ENCODE data around the gene TIPIN. TPM values are rescaled to one million over a fixed set of nuclear protein-coding genes. Genes with fewer than 3 reads are reported as not detected.
"Not testable (repeated sequence)": the region's sequence is repeated elsewhere in the genome, so short reads cannot be mapped to it uniquely, and the experiment has no call there.

TIPIN gene
- total and polyA plus RNA-seq, 2 of the 8 experiments (the other 6 are each of a cell fraction or from before 2014, with no cell fraction given), result 8.5 to 24.7 TPM

DNA sequence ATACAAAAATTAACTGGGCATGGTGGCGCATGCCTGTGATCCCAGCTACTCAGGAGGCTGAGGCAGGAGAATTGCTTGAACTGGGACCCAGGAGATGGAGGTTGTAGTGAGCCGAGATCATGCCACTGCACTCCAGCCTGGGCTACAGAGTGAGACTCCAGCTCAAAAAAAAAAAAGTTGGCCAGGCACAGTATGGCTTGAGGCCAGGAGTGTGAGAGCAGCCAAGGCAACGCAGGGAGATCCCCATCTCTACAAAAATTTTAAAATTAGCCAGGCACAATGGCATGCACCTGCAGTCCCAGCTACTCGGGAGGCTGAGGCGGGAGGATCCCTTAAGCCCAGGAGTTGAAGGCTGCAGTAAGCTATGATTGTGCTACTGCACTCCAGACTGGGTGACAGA is 8.0 kb downstream of the TIPIN start:
- H2BK120ac ChIP-seq (replicated peaks; ENCODE audit: low read depth, low read length); H2BK5ac ChIP-seq (ENCODE audit: low read depth, low read length); H3K56ac ChIP-seq (replicated peaks; ENCODE audit: insufficient read length, low read depth, low read length); H3K79me1 ChIP-seq (ENCODE audit: low read depth, low read length); H4K91ac ChIP-seq (replicated peaks; ENCODE audit: insufficient read length, low read length); H3K9me3 ChIP-seq (ENCODE audit: insufficient read depth in 2 of 2, low read depth in 1 of 2, low read length in 1 of 2); H3K23me2 ChIP-seq (ENCODE audit: low read depth, low read length); H3K4me3 ChIP-seq (ENCODE audit: extremely low read depth in 1 of 4, insufficient read depth in 2 of 4, low read depth in 3 of 4, low read length in 4 of 4); H3K4me2 ChIP-seq (ENCODE audit: insufficient read depth in 1 of 2, low read depth in 2 of 2, low read length in 2 of 2); H4K8ac ChIP-seq (ENCODE audit: extremely low read depth, insufficient read depth, low read length); CTCF ChIA-PET (ENCODE audit: partially characterized antibody); H3K4ac ChIP-seq (replicated peaks; ENCODE audit: insufficient read length, low read depth, low read length); H2AK5ac ChIP-seq (ENCODE audit: low read depth, low read length); H3K27me3 ChIP-seq (replicated peaks in 1 of 4; ENCODE audit: control insufficient read depth in 3 of 4, extremely low read depth in 1 of 4, insufficient read depth in 3 of 4, low read length in 3 of 4); H3K23ac ChIP-seq (ENCODE audit: insufficient read length); H4K20me1 ChIP-seq (replicated peaks in 1 of 2; ENCODE audit: control insufficient read depth in 1 of 2, insufficient read depth in 2 of 2, low read length in 2 of 2); H3K27ac ChIP-seq (ENCODE audit: low read depth, low read length); H3K4me1 ChIP-seq (replicated peaks in 1 of 4; ENCODE audit: control insufficient read depth in 3 of 4, insufficient read depth in 4 of 4, low read length in 3 of 4); H3K18ac ChIP-seq (ENCODE audit: extremely low read depth, low read length); H2BK15ac ChIP-seq (ENCODE audit: low read length); H3K79me2 ChIP-seq (ENCODE audit: control insufficient read depth in 1 of 2, insufficient read depth in 2 of 2, low read length in 2 of 2); DNase-seq (ENCODE audit: low read depth in 1 of 2, low spot score in 2 of 2); H2BK20ac ChIP-seq (ENCODE audit: low read length); H4K5ac ChIP-seq (ENCODE audit: insufficient read length, low read depth, low read length); H2BK12ac ChIP-seq (ENCODE audit: low read depth, low read length); H3K9ac ChIP-seq (replicated peaks in 1 of 4; ENCODE audit: extremely low read depth in 1 of 4, low read depth in 3 of 4, low read length in 3 of 4); FAIRE-seq; H2AFZ ChIP-seq (ENCODE audit: low read length); H3K14ac ChIP-seq (ENCODE audit: insufficient read length): not testable (repeated sequence)
- H3K36me3 ChIP-seq (ENCODE audit: control insufficient read depth in 2 of 4, insufficient read depth in 4 of 4, low read length in 3 of 4), result peaks cover 4 to 55% (median 28%) of the 10 kb centered on the region in 4 experiments
- 80% methylated on average over 5 of the region's 5 CpGs; no CpG with 5 or more reads in 1 of the 2 experiments for WGBS, 2 experiments (ENCODE audit: extremely low coverage in 1 of 2, insufficient coverage in 1 of 2, insufficient read length in 1 of 2, insufficient replicate concordance in 2 of 2, low coverage in 1 of 2, low lambda C conversion rate in 2 of 2, missing lambda C conversion rate in 1 of 2)
- POLR2A ChIA-PET (ENCODE audit: partially characterized antibody), result interaction anchor here (0.7 to 0.8 kb wide), 2 partner anchors 10 to 16 kb away, joined by 3 read pairs; no protein-coding TSS in a partner anchor
